Measurements from ENCODE around the gene CLEC18B.
"Not testable (repeated sequence)": the region's sequence is repeated elsewhere in the genome, so short reads cannot be mapped to it uniquely, and the experiment has no call there.

Gene CLEC18B

DNA sequence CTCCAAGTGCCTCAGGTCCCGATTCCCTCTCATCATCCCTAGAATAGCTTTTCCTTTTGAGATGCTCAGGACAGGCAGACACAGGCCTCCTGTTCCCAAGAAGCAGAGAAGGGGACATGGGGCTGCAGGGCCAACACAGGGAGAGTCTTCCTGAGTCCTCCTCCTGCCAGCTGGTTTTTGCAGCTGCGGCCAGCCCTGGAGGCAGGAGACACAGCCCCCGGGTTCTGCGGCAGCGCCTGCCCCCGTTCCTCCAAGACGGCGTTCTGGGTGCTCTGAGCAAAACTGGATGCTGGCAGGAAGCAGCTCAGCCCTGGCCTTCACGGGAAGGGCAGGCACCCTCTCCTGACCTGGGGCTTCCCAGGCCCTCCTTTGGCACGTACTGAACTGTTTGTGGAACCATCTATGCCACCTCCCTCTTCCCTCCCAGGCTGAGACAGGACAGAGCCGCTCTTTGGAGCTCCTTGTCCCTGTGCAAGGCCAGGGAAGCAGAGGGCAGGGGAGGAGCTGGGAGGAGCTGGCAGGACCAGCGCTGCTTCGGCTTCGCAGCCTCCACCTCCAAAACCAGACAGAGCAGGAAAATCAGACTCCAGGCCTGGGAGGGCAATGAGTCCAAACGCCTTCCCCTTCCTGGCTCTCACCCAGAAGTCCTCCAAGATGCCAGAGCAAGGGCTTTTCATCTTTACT, 22.9 kb downstream of the CLEC18B start:
- not testable (repeated sequence) for H3K9ac ChIP-seq (ENCODE audit: low read length); H3K9me3 ChIP-seq (ENCODE audit: control insufficient read depth, low read length); H3K27me3 ChIP-seq (replicated peaks; ENCODE audit: control insufficient read depth, insufficient read depth, low read length); H3K4me1 ChIP-seq (ENCODE audit: control insufficient read depth, insufficient read depth, low read length); H3K4me3 ChIP-seq (ENCODE audit: low read length); H3K36me3 ChIP-seq (ENCODE audit: control insufficient read depth, insufficient read depth, low read length, severe bottlenecking); DNase-seq (ENCODE audit: low read depth)

- not testable (repeated sequence) for H3K4me3 ChIP-seq (ENCODE audit: low read length); H3K4me1 ChIP-seq (ENCODE audit: control insufficient read depth, insufficient read depth, low read length); H3K27me3 ChIP-seq (replicated peaks; ENCODE audit: control insufficient read depth, insufficient read depth, low read length); H3K9ac ChIP-seq (ENCODE audit: low read length); H3K9me3 ChIP-seq (ENCODE audit: control insufficient read depth, low read length); DNase-seq (ENCODE audit: low read depth); H3K36me3 ChIP-seq (ENCODE audit: control insufficient read depth, insufficient read depth, low read length, severe bottlenecking)
These were observed 24.7 kb downstream of the CLEC18B start for GRCh38 chr16:74396521-74397017.

DNA sequence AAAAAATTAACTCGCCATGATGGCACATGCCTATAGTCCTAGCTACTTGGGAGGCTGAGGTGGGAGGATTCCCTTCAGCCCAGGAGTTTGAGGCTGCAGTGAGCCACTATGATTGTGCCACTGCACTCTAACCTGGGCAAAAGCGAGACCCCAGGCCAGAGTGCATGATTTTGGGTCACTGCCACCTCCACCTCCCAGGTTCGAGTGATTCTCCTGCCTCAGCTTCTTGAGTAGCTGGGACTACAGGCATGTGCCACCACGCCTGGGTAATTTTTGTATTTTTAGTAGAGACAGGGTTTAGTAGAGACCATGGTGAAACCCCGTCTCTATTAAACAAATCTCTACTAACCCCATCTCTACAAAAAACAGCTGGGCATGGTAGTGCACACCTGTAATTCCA, 26.7 kb downstream of the CLEC18B start:
- not testable (repeated sequence) for H3K4me1 ChIP-seq (ENCODE audit: control insufficient read depth, insufficient read depth, low read length); H3K4me3 ChIP-seq (ENCODE audit: low read length); H3K27me3 ChIP-seq (replicated peaks; ENCODE audit: control insufficient read depth, insufficient read depth, low read length); H3K36me3 ChIP-seq (ENCODE audit: control insufficient read depth, insufficient read depth, low read length, severe bottlenecking); DNase-seq (ENCODE audit: low read depth); H3K9me3 ChIP-seq (ENCODE audit: control insufficient read depth, low read length); H3K9ac ChIP-seq (ENCODE audit: low read length)

- H3K9ac ChIP-seq (ENCODE audit: low read length); DNase-seq (ENCODE audit: low read depth); H3K9me3 ChIP-seq (ENCODE audit: control insufficient read depth, low read length): not testable (repeated sequence)
These were observed 27.1 kb downstream of the CLEC18B start for GRCh38 chr16:74394131-74394530.

GRCh38 chr16:74391454-74392050, 29.7 kb downstream of the CLEC18B start:
- H3K4me3 ChIP-seq (ENCODE audit: low read length); DNase-seq (ENCODE audit: low read depth); H3K27me3 ChIP-seq (replicated peaks; ENCODE audit: control insufficient read depth, insufficient read depth, low read length); H3K36me3 ChIP-seq (ENCODE audit: control insufficient read depth, insufficient read depth, low read length, severe bottlenecking); H3K4me1 ChIP-seq (ENCODE audit: control insufficient read depth, insufficient read depth, low read length); H3K9me3 ChIP-seq (ENCODE audit: control insufficient read depth, low read length); H3K9ac ChIP-seq (ENCODE audit: low read length): not testable (repeated sequence)

More at GRCh38 chr16:74394131-74394530, 27.1 kb downstream of the CLEC18B start:
- H3K27me3 ChIP-seq (replicated peaks; ENCODE audit: control insufficient read depth, insufficient read depth, low read length); H3K4me3 ChIP-seq (ENCODE audit: low read length); H3K36me3 ChIP-seq (ENCODE audit: control insufficient read depth, insufficient read depth, low read length, severe bottlenecking); H3K4me1 ChIP-seq (ENCODE audit: control insufficient read depth, insufficient read depth, low read length): not testable (repeated sequence)

DNA sequence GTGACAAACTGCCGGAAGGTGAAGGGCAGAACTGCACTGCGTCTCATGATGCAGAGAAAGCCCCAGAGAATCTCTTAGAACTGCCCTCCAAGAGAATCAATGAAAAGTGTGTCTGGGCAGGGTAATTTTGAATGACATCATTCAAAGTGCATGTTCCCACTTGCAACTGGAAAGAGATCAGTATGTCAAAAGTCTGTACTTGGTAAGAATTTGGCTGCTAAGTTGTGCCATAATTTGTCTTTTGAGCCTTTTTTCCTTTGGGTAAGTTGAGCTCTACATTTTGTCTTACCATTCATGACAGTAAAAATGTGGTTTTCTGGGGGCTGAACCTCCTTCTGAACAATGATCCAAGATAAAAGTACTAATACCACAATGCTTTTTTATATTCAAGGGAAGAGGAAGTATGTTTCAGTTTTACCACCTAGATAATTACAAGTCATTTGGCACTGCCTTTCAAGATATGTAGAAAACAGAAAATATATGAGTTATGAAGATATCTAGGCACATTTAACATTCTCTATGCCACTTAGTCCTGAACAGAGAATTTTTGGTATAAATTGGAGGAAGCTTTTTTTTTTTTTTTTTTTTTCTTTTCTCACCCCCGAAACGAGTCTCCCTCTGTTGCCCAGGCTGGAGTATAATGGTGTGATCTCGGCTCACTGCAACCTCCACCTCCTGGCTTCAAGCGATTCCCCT, 38.8 kb downstream of the CLEC18B start:
- H3K4me1 ChIP-seq (ENCODE audit: control insufficient read depth, insufficient read depth, low read length); DNase-seq (ENCODE audit: low read depth); H3K4me3 ChIP-seq (ENCODE audit: low read length); H3K9ac ChIP-seq (ENCODE audit: low read length); H3K27me3 ChIP-seq (replicated peaks; ENCODE audit: control insufficient read depth, insufficient read depth, low read length); H3K36me3 ChIP-seq (ENCODE audit: control insufficient read depth, insufficient read depth, low read length, severe bottlenecking); H3K9me3 ChIP-seq (ENCODE audit: control insufficient read depth, low read length): not testable (repeated sequence)

- H3K4me3 ChIP-seq (ENCODE audit: low read length); H3K27me3 ChIP-seq (replicated peaks; ENCODE audit: control insufficient read depth, insufficient read depth, low read length); H3K36me3 ChIP-seq (ENCODE audit: control insufficient read depth, insufficient read depth, low read length, severe bottlenecking); DNase-seq (ENCODE audit: low read depth); H3K4me1 ChIP-seq (ENCODE audit: control insufficient read depth, insufficient read depth, low read length); H3K9me3 ChIP-seq (ENCODE audit: control insufficient read depth, low read length); H3K9ac ChIP-seq (ENCODE audit: low read length): not testable (repeated sequence)
These were observed 47.5 kb downstream of the CLEC18B start for GRCh38 chr16:74373847-74374184.

DNA sequence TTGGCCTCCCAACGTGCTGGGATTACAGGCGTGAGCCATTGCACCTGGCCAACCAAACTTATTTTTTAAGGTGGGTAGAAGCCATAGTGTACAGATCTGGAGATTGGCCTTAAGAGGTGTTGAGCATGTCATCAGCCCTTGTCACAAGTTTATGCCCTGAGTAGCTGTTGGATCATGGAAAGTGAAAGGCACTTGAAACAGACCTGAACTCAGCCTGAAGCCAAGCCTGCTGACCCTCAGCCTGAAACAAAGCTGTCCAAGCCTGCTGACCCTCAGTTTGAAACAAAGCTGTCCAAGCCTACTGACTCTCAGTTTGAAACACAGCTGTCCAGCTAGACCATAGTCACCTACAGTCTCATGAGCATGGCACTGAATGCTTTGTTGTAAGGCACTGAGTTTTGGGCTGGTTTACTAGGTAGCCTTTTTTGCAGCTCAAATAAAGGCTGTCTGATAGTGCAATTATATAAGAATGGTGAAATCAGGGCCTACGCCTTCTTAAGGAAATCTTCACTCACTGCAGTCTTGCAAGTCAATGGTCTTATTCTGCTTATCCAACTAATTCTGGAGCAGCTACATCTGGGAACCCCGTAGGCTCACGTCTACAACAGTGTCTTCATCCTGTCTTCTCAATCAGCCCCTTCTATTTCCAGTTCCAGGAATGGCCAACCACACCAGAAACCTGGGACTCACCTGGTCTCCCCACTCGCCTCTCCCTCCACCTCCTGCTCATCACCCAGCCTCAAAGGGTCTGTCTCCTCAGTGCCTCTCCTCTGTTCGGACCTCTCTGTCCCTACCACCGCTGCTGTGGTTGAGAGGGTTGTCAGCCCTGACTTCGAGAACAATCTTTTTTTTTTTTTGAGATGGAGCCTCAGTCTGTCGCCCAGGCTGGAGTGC, 48.1 kb downstream of the CLEC18B start:
- Histone ChIP-seq H3K4me1 (ENCODE audit: control insufficient read depth, insufficient read depth, low read length) (no peaks in the 10 kb centered on the region), H3K9ac (ENCODE audit: low read length) (no peak overlapping the region), H3K9me3 (ENCODE audit: control insufficient read depth, low read length) (no peaks in the 10 kb centered on the region), H3K27me3 (replicated peaks; ENCODE audit: control insufficient read depth, insufficient read depth, low read length) (no peaks in the 10 kb centered on the region), H3K4me3 (ENCODE audit: low read length) (no peak overlapping the region), H3K36me3 (ENCODE audit: control insufficient read depth, insufficient read depth, low read length, severe bottlenecking) (no peaks in the 10 kb centered on the region)
- DNase-seq (ENCODE audit: low read depth): no peak

- Histone ChIP-seq H3K27me3 (replicated peaks; ENCODE audit: control insufficient read depth, insufficient read depth, low read length) (no peaks in the 10 kb centered on the region), H3K4me1 (ENCODE audit: control insufficient read depth, insufficient read depth, low read length) (no peaks in the 10 kb centered on the region), H3K4me3 (ENCODE audit: low read length) (no peak overlapping the region), H3K36me3 (ENCODE audit: control insufficient read depth, insufficient read depth, low read length, severe bottlenecking) (no peaks in the 10 kb centered on the region), H3K9ac (ENCODE audit: low read length) (no peak overlapping the region), H3K9me3 (ENCODE audit: control insufficient read depth, low read length) (no peaks in the 10 kb centered on the region)
- DNase-seq (ENCODE audit: low read depth): no peak
These were observed 48.9 kb downstream of the CLEC18B start for GRCh38 chr16:74372369-74372768.

DNA sequence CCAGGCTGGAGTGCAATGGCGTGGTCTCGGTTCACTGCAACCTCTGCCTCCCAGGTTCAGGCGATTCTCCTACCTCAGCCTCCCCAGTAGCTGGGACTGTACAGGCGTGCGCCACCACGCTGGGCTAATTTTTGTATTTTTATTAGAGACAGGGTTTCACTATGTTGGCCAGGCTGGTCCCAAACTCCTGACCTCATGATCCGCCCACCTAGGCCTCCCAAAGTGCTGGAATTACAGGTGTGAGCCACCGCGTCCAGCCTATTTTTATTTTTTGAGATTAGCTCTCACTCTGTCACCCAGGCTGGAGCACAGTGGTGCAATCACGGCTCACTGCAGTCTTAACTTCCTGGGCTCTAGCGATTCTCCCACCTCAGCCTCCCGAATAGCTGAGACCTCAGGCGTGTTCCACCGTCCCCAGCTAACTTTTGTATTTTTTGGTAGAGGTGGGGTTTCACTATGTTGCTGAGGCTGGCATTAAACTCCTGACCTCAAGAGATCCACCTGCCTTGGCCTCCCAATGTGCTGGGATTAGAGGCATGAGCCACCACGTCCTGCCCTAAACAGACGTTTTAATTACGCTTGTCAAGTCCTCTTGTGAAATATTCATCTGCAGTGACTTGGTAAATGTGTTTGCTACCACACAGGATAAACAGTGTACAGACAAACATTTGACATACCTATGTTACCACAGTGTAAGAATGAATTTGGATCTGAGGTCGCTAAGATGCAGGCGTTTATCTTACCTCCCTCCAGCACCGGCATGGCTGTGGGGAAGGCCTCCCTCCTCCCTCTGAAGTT, 50.7 kb downstream of the CLEC18B start:
- not testable (repeated sequence) for H3K4me1 ChIP-seq (ENCODE audit: control insufficient read depth, insufficient read depth, low read length); H3K36me3 ChIP-seq (ENCODE audit: control insufficient read depth, insufficient read depth, low read length, severe bottlenecking); DNase-seq (ENCODE audit: low read depth); H3K9ac ChIP-seq (ENCODE audit: low read length); H3K4me3 ChIP-seq (ENCODE audit: low read length); H3K9me3 ChIP-seq (ENCODE audit: control insufficient read depth, low read length); H3K27me3 ChIP-seq (replicated peaks; ENCODE audit: control insufficient read depth, insufficient read depth, low read length)

Data from adipocyte (in vitro differentiated cells).